CD4-positive, alpha-beta T cell (primary cell): Measurements from ENCODE around the gene PNPO. TPM values are rescaled to one million over a fixed set of nuclear protein-coding genes. Genes with fewer than 3 reads are reported as not detected.

Source experiments
- ATAC-seq: fragments of 200-7000 bp; cut with Tn5 transposase; one replicate; pipeline ENCODE4 v1.10.0; 2022; ENCODE audit warnings: mild to moderate bottlenecking; ENCODE audit not compliant: poor library complexity
- CTCF ChIA-PET: fragments of 350-600 bp; sonication (Branson Sonifier 250); formaldehyde crosslinking; loops from one replicate; lab custom pipeline; 2021; ENCODE audit warnings: antibody characterized with exemption, inconsistent platforms; lab: Charles Lee
- POLR2A ChIA-PET: fragments of 350-600 bp; sonication (Branson Sonifier 250); formaldehyde crosslinking; loops from one replicate; lab custom pipeline; 2021; ENCODE audit warnings: antibody characterized with exemption, inconsistent platforms; lab: Charles Lee
- DNase-seq, 14 experiments: peaks; one replicate each; pipeline ENCODE4 v3.0.0-alpha.2; 2013 to 2020; ENCODE audit warnings: mixed read lengths in 2 of 14
- H3K27ac ChIP-seq, 2 donors: one replicate each; pipeline versions ENCODE4 v1.5.1 to v1.7.0; 2013; ENCODE audit warnings: low read length in 2 of 2, low read depth in 1 of 2, mild to moderate bottlenecking in 1 of 2
- H3K27me3 ChIP-seq, 2 experiments: 1 replicate in 1 of 2; 2 replicates in 1 of 2; pipeline versions ENCODE4 v1.6.1 to v1.7.0; 2013; ENCODE audit warnings: low read length in 2 of 2, control low read depth in 1 of 2, mild to moderate bottlenecking in 1 of 2, moderate library complexity in 1 of 2; ENCODE audit not compliant: insufficient read depth in 2 of 2, control insufficient read depth in 1 of 2
- H3K36me3 ChIP-seq: one replicate; pipeline ENCODE4 v1.6.1; 2013; ENCODE audit warnings: low read length, control low read depth; ENCODE audit not compliant: insufficient read depth
- H3K4me1 ChIP-seq: one replicate; pipeline ENCODE4 v1.6.1; 2013; ENCODE audit warnings: low read length, control low read depth; ENCODE audit not compliant: insufficient read depth
- H3K4me3 ChIP-seq: one replicate; pipeline ENCODE4 v1.5.1; 2013; ENCODE audit warnings: mild to moderate bottlenecking, low read length, moderate library complexity
- H3K9me3 ChIP-seq, 2 experiments: 1 replicate in 1 of 2; 2 replicates in 1 of 2; pipeline versions ENCODE4 v1.6.1 to v1.7.0; 2013; ENCODE audit warnings: low read length in 2 of 2, mild to moderate bottlenecking in 2 of 2, control low read depth in 1 of 2, moderate library complexity in 1 of 2; ENCODE audit not compliant: control insufficient read depth in 1 of 2, insufficient read depth in 1 of 2
- H3K27ac Mint-ChIP-seq: one replicate; pipeline ENCODE4 v1.8.0; 2020; ENCODE audit warnings: mixed read lengths
- H3K27me3 Mint-ChIP-seq: one replicate; pipeline ENCODE4 v1.8.0; 2021; ENCODE audit warnings: mixed read lengths
- H3K36me3 Mint-ChIP-seq: one replicate; pipeline ENCODE4 v1.8.0; 2021; ENCODE audit warnings: low read depth, mixed read lengths
- H3K4me1 Mint-ChIP-seq: one replicate; pipeline ENCODE4 v1.8.0; 2021; ENCODE audit warnings: low read depth, mixed read lengths
- H3K4me3 Mint-ChIP-seq: one replicate; pipeline ENCODE4 v1.8.0; 2020; ENCODE audit warnings: mild to moderate bottlenecking, mixed read lengths
- H3K9me3 Mint-ChIP-seq: one replicate; pipeline ENCODE4 v1.8.0; 2020; ENCODE audit warnings: mixed read lengths
- intact Hi-C, 2 experiments: fragments of 100-400 bp; cut with DNase I in 1 of 2; cut with micrococcal nuclease in 1 of 2; formaldehyde crosslinking; loops; one replicate each; pipeline versions ENCODE4 v1.15.1 to v1.9.0; 2023 to 2025; cut with DNase I, micrococcal nuclease
- total RNA-seq, 174 experiments: library from RNA in 2 of 174; stranded (reverse) in 2 of 174; gene quantifications; one replicate each; pipeline ENCODE4 v1.2.3 and lab custom pipeline; 2021 to 2026
- TF ChIP-seq, protein P1 (sequence below): fragments of 200-600 bp; IDR thresholded peaks from one replicate; pipeline ENCODE4 v1.8.0; 2022; ENCODE audit warnings: antibody characterized with exemption, mild to moderate bottlenecking

PNPO gene
- total RNA-seq, 2 experiments from 2014 or later: 2.2 to 2.4 TPM

DNA sequence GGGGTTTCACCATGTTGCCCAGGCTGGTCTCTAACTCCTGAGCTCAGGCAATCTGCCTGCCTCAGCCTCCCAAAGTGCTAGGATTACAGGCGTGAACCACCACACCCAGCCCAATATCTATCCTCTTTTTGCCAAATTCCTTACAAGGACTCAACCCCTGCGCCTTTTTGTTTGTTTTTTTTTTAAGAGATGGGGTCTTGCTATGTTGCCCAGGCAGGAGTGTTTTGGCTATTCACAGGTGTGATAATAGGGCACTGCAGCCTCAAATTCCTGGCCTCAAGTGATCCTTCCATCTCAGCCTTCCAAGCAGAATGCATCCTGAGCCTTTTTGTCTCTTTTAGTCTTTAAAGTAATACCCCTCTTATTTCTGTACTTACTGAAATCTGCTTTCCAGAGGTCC, 28.3 kb upstream of the PNPO start:
- no peak overlapping the region for H3K27ac Mint-ChIP-seq
- POLR2A ChIA-PET: no interaction called here

DNA sequence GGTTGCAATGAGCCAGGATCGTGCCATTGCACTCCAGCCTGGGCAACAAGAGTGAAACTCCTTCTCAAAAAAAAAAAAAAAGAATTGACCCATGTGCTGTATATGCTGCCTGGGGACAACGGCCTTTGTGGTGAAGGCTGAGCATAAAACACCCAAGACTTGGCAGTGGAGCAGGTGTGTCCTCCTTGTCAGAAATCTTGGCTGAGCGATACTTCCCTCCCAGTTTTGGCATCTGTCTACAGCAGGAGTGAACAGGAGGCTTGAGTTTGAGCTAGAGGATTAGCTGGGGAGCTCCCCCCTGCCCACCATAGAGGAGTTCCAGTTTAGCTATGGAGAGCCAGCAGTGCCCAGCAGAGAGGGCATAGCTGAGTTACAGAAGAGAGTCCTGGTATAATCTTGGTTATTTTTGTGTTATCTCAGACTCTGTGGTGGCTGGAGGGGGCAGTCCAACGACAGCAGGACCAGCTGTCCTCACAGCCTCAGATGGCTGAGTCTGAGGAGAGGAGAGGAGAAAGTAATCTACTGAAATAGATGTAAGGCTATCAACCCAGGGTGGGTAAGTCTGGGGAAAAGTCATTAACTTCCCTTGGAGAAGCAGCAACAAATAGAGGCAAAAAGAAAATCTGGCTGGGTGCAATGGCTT, 26.9 kb upstream of the PNPO start:
- Histone ChIP-seq H3K9me3 (no peaks in the 10 kb centered on the region), H3K36me3 (peaks cover 30% of the 10 kb centered on the region), H3K27me3 (no peaks in the 10 kb centered on the region), H3K4me1 (no peaks in the 10 kb centered on the region), H3K27ac (no peak overlapping the region), H3K4me3 (no peak overlapping the region)
- H3K9me3 Mint-ChIP-seq: no peaks in the 10 kb centered on the region
- ATAC-seq: no peak
- H3K27me3 Mint-ChIP-seq: no peaks in the 10 kb centered on the region
- CTCF ChIA-PET: interaction anchor here (0.7 kb wide), 1 partner anchor 70 kb away, joined by 3 read pairs; no protein-coding TSS in a partner anchor
- TF ChIP-seq, protein P1, sequence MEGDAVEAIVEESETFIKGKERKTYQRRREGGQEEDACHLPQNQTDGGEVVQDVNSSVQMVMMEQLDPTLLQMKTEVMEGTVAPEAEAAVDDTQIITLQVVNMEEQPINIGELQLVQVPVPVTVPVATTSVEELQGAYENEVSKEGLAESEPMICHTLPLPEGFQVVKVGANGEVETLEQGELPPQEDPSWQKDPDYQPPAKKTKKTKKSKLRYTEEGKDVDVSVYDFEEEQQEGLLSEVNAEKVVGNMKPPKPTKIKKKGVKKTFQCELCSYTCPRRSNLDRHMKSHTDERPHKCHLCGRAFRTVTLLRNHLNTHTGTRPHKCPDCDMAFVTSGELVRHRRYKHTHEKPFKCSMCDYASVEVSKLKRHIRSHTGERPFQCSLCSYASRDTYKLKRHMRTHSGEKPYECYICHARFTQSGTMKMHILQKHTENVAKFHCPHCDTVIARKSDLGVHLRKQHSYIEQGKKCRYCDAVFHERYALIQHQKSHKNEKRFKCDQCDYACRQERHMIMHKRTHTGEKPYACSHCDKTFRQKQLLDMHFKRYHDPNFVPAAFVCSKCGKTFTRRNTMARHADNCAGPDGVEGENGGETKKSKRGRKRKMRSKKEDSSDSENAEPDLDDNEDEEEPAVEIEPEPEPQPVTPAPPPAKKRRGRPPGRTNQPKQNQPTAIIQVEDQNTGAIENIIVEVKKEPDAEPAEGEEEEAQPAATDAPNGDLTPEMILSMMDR: no peak
- POLR2A ChIA-PET: interaction anchor here (0.6 to 1.7 kb wide), 2 partner anchors 11 to 19 kb away, joined by 3 to 7 read pairs; partner anchors contain the start of gene SP2
- H3K36me3 Mint-ChIP-seq: peaks cover 51% of the 10 kb centered on the region
- no peak for DNase-seq
- peaks cover 32% of the 10 kb centered on the region for H3K4me1 Mint-ChIP-seq
- H3K4me3 Mint-ChIP-seq: no peak overlapping the region
- intact Hi-C loops: no loop called here
- no peak overlapping the region for H3K27ac Mint-ChIP-seq

More for the DNA sequence above, 28.3 kb upstream of the PNPO start:
- no peak for ATAC-seq
- Mint-ChIP-seq H3K4me1 (peaks cover 36% of the 10 kb centered on the region), H3K36me3 (peaks cover 52% of the 10 kb centered on the region), H3K4me3 (no peak overlapping the region), H3K27me3 (no peaks in the 10 kb centered on the region), H3K9me3 (no peaks in the 10 kb centered on the region)
- Histone ChIP-seq H3K4me1 (peaks cover under 1% of the 10 kb centered on the region), H3K27ac (no peak overlapping the region), H3K27me3 (no peaks in the 10 kb centered on the region), H3K4me3 (no peak overlapping the region), H3K9me3 (no peaks in the 10 kb centered on the region), H3K36me3 (peaks cover 27% of the 10 kb centered on the region)
- no peak for DNase-seq
- CTCF ChIA-PET: no interaction called here
- TF ChIP-seq, protein P1: no peak
- intact Hi-C loops: no loop called here

DNA sequence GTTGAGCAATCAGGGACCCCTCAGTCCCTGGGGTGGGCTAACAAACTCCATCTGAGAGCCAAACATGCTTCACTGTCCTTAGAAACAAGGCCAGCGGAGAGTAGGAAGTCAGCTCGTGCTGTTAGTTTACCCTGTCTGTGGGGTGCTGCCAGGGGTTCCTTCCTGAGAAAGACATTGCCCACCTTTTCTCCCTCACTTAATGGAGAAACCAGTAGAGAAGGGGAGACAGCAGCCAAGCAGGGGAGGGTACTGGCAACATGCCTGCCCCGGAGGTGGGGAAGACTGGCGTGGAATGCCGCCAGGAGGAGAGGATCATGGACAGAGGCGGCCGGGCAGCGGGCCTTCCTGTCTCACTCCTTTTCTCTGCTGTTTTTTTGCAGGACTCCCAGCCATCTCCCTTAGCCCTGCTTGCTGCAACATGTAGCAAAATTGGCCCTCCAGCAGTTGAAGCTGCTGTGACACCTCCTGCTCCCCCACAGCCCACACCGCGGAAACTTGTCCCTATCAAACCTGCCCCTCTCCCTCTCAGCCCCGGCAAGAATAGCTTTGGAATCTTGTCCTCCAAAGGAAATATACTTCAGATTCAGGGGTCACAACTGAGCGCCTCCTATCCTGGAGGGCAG, 25.5 kb upstream of the PNPO start:
- Histone ChIP-seq H3K4me1 (no peaks in the 10 kb centered on the region), H3K27me3 (no peaks in the 10 kb centered on the region), H3K27ac (no peak overlapping the region), H3K9me3 (no peaks in the 10 kb centered on the region), H3K4me3 (no peak overlapping the region), H3K36me3 (peaks cover 28% of the 10 kb centered on the region)
- intact Hi-C loops: no loop called here
- no peaks in the 10 kb centered on the region for H3K27me3 Mint-ChIP-seq
- peaks cover 55% of the 10 kb centered on the region for H3K36me3 Mint-ChIP-seq
- TF ChIP-seq, protein P1: no peak
- no peak for ATAC-seq
- no peak for DNase-seq
- ChIA-PET CTCF (interaction anchor here (0.6 kb wide), 1 partner anchor 10 kb away, joined by 3 read pairs; no protein-coding TSS in a partner anchor), POLR2A (interaction anchor here (1.4 kb wide), 1 partner anchor 25 kb away, joined by 3 read pairs; the partner anchor contains the start of gene PNPO)
- H3K4me1 Mint-ChIP-seq: peaks cover 31% of the 10 kb centered on the region
- no peak overlapping the region for H3K27ac Mint-ChIP-seq
- no peaks in the 10 kb centered on the region for H3K9me3 Mint-ChIP-seq
- no peak overlapping the region for H3K4me3 Mint-ChIP-seq
